A549 (cell line): ENCODE results near the gene RPAIN. TPM values are rescaled to one million over a fixed set of nuclear protein-coding genes. Genes with fewer than 3 reads are reported as not detected.

ENCODE experiments used
- ATAC-seq, 2 experiments: fragments of 200-7000 bp in 1 of 2; fragments of >200 bp in 1 of 2; cut with Nextera tagmentation in 1 of 2; cut with Tn5 transposase in 1 of 2; 3 replicates each; pipeline versions ENCODE4 v1.8.0 to v1.9.1; 2018 to 2020; ENCODE audit warnings: mild to moderate bottlenecking in 1 of 2, moderate library complexity in 1 of 2
- CTCF ChIA-PET: fragments of 300-600 bp; sonication (Branson Sonifier 250); formaldehyde crosslinking; extraction: SDS; loops from one replicate; lab custom pipeline; 2021; ENCODE audit warnings: antibody characterized with exemption, inconsistent platforms; lab: Yijun Ruan, JAX
- POLR2A ChIA-PET: fragments of 350-600 bp; formaldehyde crosslinking; extraction: SDS; loops from one replicate; lab custom pipeline; 2021; ENCODE audit warnings: antibody characterized with exemption, inconsistent platforms; lab: Yijun Ruan, JAX
- DNase-seq, 2 experiments: peaks; one replicate each; pipeline versions ENCODE4 v3.0.0 to v3.0.0-alpha.2; 2011 to 2016; ENCODE audit warnings: low read depth in 1 of 2, low spot score in 1 of 2
- FAIRE-seq: peaks from 2 replicates; lab custom pipeline; 2011; peaks lifted over from hg19 to GRCh38; lab: Jason Lieb, UNC
- H3K27ac ChIP-seq, 2 experiments: fragments of >200 bp; sonication (Bioruptor Twin); formaldehyde crosslinking; 3 replicates each; pipeline ENCODE4 v1.5.1; 2016 to 2017
- H3K4me1 ChIP-seq: fragments of >200 bp; sonication (Bioruptor Twin); formaldehyde crosslinking; 3 replicates; pipeline ENCODE4 v1.6.1; 2016
- H3K4me2 ChIP-seq: fragments of >200 bp; sonication (Bioruptor Twin); formaldehyde crosslinking; 3 replicates; pipeline ENCODE4 v1.6.1; 2016
- H3K4me3 ChIP-seq: fragments of >200 bp; sonication (Bioruptor Twin); formaldehyde crosslinking; 3 replicates; pipeline ENCODE4 v1.5.1; 2016
- H3K9me3 ChIP-seq: fragments of >200 bp; sonication (Bioruptor Twin); formaldehyde crosslinking; 3 replicates; pipeline ENCODE4 v1.6.1; 2016
- BHLHE40 ChIP-seq: IDR thresholded peaks from 2 replicates; pipeline ENCODE4 v1.6.1; 2012; ENCODE audit warnings: low read depth, low read length, inconsistent platforms
- CEBPB ChIP-seq, 2 experiments: fragments of >200 bp in 1 of 2; sonication (Bioruptor Twin) in 1 of 2; formaldehyde crosslinking in 1 of 2; IDR thresholded peaks; 2 replicates each; pipeline ENCODE4 v1.6.1; 2012 to 2016
- CHD2 ChIP-seq: fragments of 150-350 bp; IDR thresholded peaks from 2 replicates; pipeline ENCODE4 v1.6.1; 2014; ENCODE audit warnings: low read length; ENCODE audit not compliant: partially characterized antibody
- CHD4 ChIP-seq: fragments of 200-600 bp; sonication (generic); IDR thresholded peaks from 2 replicates; pipeline ENCODE4 v1.6.1; 2016; ENCODE audit warnings: antibody characterized with exemption, mild to moderate bottlenecking, borderline replicate concordance
- EHF ChIP-seq: fragments of 250-450 bp; sonication (Bioruptor Pico); IDR thresholded peaks from 2 replicates; pipeline ENCODE4 v1.5.0; 2020; ENCODE audit warnings: mild to moderate bottlenecking
- ESRRA ChIP-seq: fragments of 150-350 bp; IDR thresholded peaks from 2 replicates; pipeline ENCODE4 v1.6.1; 2014; ENCODE audit warnings: mild to moderate bottlenecking, low read length, borderline replicate concordance
- FOSL2 ChIP-seq, 2 experiments: fragments of 450-650 bp in 1 of 2; fragments of >200 bp in 1 of 2; sonication (Bioruptor Twin) in 1 of 2; formaldehyde crosslinking; IDR thresholded peaks; 2 replicates each; pipeline versions ENCODE4 v1.5.0 to v1.6.1; 2016 to 2020; ENCODE audit warnings: mild to moderate bottlenecking in 1 of 2, moderate library complexity in 1 of 2
- HDAC2 ChIP-seq: fragments of 200-600 bp; sonication (generic); IDR thresholded peaks from 2 replicates; pipeline ENCODE4 v1.6.1; 2016
- HOXA7 ChIP-seq: fragments of 250-450 bp; sonication (Bioruptor Pico); IDR thresholded peaks from 2 replicates; pipeline ENCODE4 v1.5.0; 2020; ENCODE audit warnings: mild to moderate bottlenecking, moderate library complexity
- HOXB5 ChIP-seq: fragments of 250-450 bp; sonication (Bioruptor Pico); IDR thresholded peaks from 2 replicates; pipeline ENCODE4 v1.5.0; 2020; ENCODE audit warnings: mild to moderate bottlenecking, moderate library complexity
- JUN ChIP-seq, 2 experiments: fragments of >200 bp; sonication (Bioruptor Twin); formaldehyde crosslinking; IDR thresholded peaks; 2 replicates in 1 of 2; 3 replicates in 1 of 2; pipeline ENCODE4 v1.6.1; 2016 to 2017
- KDM5A ChIP-seq: fragments of 200-600 bp; sonication (generic); IDR thresholded peaks from 2 replicates; pipeline ENCODE4 v1.6.1; 2016; ENCODE audit warnings: antibody characterized with exemption, mild to moderate bottlenecking
- MAFK ChIP-seq: fragments of 450-650 bp; IDR thresholded peaks from 2 replicates; pipeline ENCODE4 v1.6.1; 2014; ENCODE audit not compliant: partially characterized antibody
- MAZ ChIP-seq: fragments of 150-350 bp; IDR thresholded peaks from 2 replicates; pipeline ENCODE4 v1.6.1; 2014; ENCODE audit warnings: antibody characterized with exemption, low read depth, low read length, borderline replicate concordance
- NFE2L2 ChIP-seq: fragments of 150-350 bp; conservative IDR thresholded peaks from 2 replicates; pipeline ENCODE4 v1.6.1; 2014; ENCODE audit warnings: low read length
- PHF8 ChIP-seq: fragments of 200-600 bp; sonication (generic); IDR thresholded peaks from 2 replicates; pipeline ENCODE4 v1.6.1; 2016; ENCODE audit warnings: low read depth, mild to moderate bottlenecking, antibody characterized with exemption, moderate library complexity, borderline replicate concordance
- POLR2A ChIP-seq: IDR thresholded peaks from 2 replicates; pipeline ENCODE4 v1.6.1; 2012; ENCODE audit warnings: mild to moderate bottlenecking, low read length
- ZC3H11A ChIP-seq: fragments of 450-650 bp; IDR thresholded peaks from 2 replicates; pipeline ENCODE4 v1.6.1; 2014; ENCODE audit warnings: antibody characterized with exemption, mild to moderate bottlenecking
- WGBS: methylation state at CpG from one replicate; pipeline ENCODE4 v1.1.6; 2017; ENCODE audit errors: missing lambda C conversion rate; 5-methylcytosine and 5-hydroxymethylcytosine counted together
- polyA plus RNA-seq, 4 experiments: library from polyadenylated mRNA; depleted of rRNA in 3 of 4; stranded (reverse); fragments of >200 nt; fragmentation: RNase III in 1 of 4; extraction: RNeasy Plus Mini Kit Qiagen cat#74134 plus additional on column Dnase treatment in 1 of 4; gene quantifications; 2 replicates in 3 of 4; 3 replicates in 1 of 4; pipeline ENCODE4 v1.2.3, GENCODE V29; 2011 to 2017
- TF ChIP-seq, protein P1 (sequence below): fragments of 250-450 bp; sonication (Bioruptor Pico); IDR thresholded peaks from 2 replicates; pipeline ENCODE4 v1.5.0; 2020; ENCODE audit warnings: low read depth, mild to moderate bottlenecking, moderate library complexity
- TF ChIP-seq, protein P2 (sequence below): IDR thresholded peaks from 2 replicates; pipeline ENCODE4 v1.6.1; 2012
- TF ChIP-seq, protein P3 (sequence below): fragments of >200 bp; sonication (Bioruptor Twin); formaldehyde crosslinking; IDR thresholded peaks from 3 replicates; pipeline ENCODE4 v1.5.1; 2016
- TF ChIP-seq, protein P4 (sequence below): fragments of 450-650 bp; IDR thresholded peaks from 2 replicates; pipeline ENCODE4 v1.6.1; 2014; ENCODE audit warnings: antibody characterized with exemption
- TF ChIP-seq, protein P5 (sequence below): fragments of >200 bp; sonication (Bioruptor Twin); formaldehyde crosslinking; IDR thresholded peaks from 3 replicates; pipeline ENCODE4 v1.6.1; 2016
- TF ChIP-seq, protein P6 (sequence below): IDR thresholded peaks from 2 replicates; pipeline ENCODE4 v1.6.1; 2012; ENCODE audit warnings: low read depth, borderline replicate concordance

Gene RPAIN
- polyA plus RNA-seq, 2 of the 4 experiments (the other 2 are of a cell fraction), result 67.6 to 71.9 TPM

DNA sequence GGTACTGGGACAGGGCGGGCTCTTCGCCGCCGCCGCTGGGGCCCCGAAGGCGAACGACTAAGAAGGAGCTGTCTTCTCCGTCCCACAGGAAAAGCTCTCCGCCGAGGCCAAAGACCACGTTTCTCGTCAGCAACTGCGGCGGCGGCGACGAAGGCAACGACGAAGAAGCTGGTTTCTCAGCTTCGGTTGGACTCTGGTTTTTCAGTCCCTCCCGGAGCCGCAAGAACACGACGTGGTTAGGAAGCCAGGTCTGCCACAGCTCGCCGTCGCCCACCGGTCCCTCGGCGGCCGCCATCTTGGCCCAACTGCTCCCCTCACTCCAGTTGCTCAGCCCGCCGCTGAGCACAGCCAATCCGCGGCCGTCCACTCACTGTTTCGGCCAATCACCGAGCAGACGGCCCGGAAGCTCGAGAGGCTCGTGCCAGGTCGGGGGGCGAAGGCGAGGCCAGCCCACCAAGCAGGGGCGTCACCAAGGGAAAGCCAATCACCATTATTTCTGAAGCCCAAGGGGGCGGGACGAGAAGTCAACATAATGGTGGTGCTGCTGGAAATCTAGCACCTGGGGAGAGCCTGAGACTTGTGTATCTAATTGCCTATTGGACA lies 525 bp upstream of the RPAIN start, which contains the start of gene NUP88 (continued):
- TF ChIP-seq ZC3H11A (no peak), CEBPB (IDR thresholded peaks at IDR 0.05) (no peak), HOXB5 (CRISPR knock-in tag) (0 out of 2 replicates have a peak, but pooled peaks have one; percentile 15), KDM5A (peak; percentile 93), HDAC2 (0 out of 2 replicates have a peak, but pooled peaks have one; percentile 12), ESRRA (no peak), MAZ (no peak), PHF8 (peak; percentile 91), CHD4 (no peak), POLR2A (peak; percentile 98), NFE2L2 (no peak), EHF (CRISPR knock-in tag) (no peak), JUN (IDR thresholded peaks at IDR 0.05) (peak in 1 of 2 experiments; percentile 78; a peak in 4 of 5 replicates), BHLHE40 (peak; percentile 88), MAFK (peak; percentile 15)
- TF ChIP-seq, protein P1, sequence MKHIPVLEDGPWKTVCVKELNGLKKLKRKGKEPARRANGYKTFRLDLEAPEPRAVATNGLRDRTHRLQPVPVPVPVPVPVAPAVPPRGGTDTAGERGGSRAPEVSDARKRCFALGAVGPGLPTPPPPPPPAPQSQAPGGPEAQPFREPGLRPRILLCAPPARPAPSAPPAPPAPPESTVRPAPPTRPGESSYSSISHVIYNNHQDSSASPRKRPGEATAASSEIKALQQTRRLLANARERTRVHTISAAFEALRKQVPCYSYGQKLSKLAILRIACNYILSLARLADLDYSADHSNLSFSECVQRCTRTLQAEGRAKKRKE (CRISPR knock-in tag), result no peak
- TF ChIP-seq, protein P2, sequence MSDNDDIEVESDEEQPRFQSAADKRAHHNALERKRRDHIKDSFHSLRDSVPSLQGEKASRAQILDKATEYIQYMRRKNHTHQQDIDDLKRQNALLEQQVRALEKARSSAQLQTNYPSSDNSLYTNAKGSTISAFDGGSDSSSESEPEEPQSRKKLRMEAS, result no peak
- TF ChIP-seq, protein P3, sequence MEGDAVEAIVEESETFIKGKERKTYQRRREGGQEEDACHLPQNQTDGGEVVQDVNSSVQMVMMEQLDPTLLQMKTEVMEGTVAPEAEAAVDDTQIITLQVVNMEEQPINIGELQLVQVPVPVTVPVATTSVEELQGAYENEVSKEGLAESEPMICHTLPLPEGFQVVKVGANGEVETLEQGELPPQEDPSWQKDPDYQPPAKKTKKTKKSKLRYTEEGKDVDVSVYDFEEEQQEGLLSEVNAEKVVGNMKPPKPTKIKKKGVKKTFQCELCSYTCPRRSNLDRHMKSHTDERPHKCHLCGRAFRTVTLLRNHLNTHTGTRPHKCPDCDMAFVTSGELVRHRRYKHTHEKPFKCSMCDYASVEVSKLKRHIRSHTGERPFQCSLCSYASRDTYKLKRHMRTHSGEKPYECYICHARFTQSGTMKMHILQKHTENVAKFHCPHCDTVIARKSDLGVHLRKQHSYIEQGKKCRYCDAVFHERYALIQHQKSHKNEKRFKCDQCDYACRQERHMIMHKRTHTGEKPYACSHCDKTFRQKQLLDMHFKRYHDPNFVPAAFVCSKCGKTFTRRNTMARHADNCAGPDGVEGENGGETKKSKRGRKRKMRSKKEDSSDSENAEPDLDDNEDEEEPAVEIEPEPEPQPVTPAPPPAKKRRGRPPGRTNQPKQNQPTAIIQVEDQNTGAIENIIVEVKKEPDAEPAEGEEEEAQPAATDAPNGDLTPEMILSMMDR, result no peak
- TF ChIP-seq, protein P4, sequence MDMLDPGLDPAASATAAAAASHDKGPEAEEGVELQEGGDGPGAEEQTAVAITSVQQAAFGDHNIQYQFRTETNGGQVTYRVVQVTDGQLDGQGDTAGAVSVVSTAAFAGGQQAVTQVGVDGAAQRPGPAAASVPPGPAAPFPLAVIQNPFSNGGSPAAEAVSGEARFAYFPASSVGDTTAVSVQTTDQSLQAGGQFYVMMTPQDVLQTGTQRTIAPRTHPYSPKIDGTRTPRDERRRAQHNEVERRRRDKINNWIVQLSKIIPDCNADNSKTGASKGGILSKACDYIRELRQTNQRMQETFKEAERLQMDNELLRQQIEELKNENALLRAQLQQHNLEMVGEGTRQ, result no peak; the same call in 1 of the 2 replicates
- TF ChIP-seq, protein P5, sequence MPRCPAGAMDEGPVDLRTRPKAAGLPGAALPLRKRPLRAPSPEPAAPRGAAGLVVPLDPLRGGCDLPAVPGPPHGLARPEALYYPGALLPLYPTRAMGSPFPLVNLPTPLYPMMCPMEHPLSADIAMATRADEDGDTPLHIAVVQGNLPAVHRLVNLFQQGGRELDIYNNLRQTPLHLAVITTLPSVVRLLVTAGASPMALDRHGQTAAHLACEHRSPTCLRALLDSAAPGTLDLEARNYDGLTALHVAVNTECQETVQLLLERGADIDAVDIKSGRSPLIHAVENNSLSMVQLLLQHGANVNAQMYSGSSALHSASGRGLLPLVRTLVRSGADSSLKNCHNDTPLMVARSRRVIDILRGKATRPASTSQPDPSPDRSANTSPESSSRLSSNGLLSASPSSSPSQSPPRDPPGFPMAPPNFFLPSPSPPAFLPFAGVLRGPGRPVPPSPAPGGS, result peak; percentile 78
- TF ChIP-seq, protein P6, sequence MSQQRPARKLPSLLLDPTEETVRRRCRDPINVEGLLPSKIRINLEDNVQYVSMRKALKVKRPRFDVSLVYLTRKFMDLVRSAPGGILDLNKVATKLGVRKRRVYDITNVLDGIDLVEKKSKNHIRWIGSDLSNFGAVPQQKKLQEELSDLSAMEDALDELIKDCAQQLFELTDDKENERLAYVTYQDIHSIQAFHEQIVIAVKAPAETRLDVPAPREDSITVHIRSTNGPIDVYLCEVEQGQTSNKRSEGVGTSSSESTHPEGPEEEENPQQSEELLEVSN, result peak; percentile 65

DNA sequence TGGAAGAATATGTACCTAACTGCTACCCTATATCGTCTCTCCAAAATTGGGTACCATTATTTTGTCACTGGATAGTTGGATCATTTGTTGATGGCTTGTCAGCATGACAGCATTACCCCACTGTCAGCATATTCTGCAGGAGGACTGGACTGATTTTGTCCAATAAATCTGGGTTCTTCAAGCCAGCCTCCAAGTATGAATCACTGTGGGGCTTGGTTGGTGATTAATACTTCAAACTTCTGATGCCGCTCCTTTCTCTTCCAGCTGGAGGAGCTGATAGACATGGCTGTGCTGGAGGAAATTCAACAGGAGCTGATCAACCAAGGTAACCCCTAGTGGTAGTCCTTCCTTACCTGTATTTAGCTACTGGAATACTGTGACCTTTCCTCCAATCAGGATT lies 2.5 kb downstream of the RPAIN start:
- POLR2A ChIA-PET, result interaction anchor here (0.9 to 1.5 kb wide), 2 partner anchors 12 to 17 kb away, joined by 5 to 10 read pairs; no protein-coding TSS in a partner anchor

More for the DNA sequence above, 2.5 kb downstream of the RPAIN start:
- peak overlapping the region; percentile 99 for H3K4me2 ChIP-seq
- H3K9me3 ChIP-seq, result no peaks in the 10 kb centered on the region
- TF ChIP-seq CHD2 (no peak), MAFK (peak; percentile 98), FOSL2 (IDR thresholded peaks at IDR 0.05) (no peak), FOSL2 (CRISPR knock-in tag; IDR thresholded peaks at IDR 0.05) (peak; percentile 54; the same call in 1 of the 2 replicates), HOXA7 (CRISPR knock-in tag) (no peak)
- TF ChIP-seq, protein P2, result no peak
- no peak for ATAC-seq
- no peak for FAIRE-seq
- 50% methylated on average over 2 of the region's 2 CpGs for WGBS
- peak; percentile 50 to 58 for DNase-seq
- peaks cover 33% of the 10 kb centered on the region for H3K4me1 ChIP-seq
- H3K27ac ChIP-seq, result no peak overlapping the region
- CTCF ChIA-PET, result interaction anchor here (0.7 to 9.3 kb wide), 7 partner anchors 8 to 1005 kb away, joined by 3 to 178 read pairs (median 5); partner anchors contain the start of gene C1QBP
- no peak overlapping the region for H3K4me3 ChIP-seq
